Endothelial cell of umbilical vein (primary cell): ENCODE data around the gene ASGR1. TPM values are rescaled to one million over a fixed set of nuclear protein-coding genes. Genes with fewer than 3 reads are reported as not detected.

Experiments
- BruUV-seq: library from RNA; stranded (reverse); fragments of 400-500 nt; replicated peaks from 2 replicates; lab custom pipeline; 2021; lab: Mats Ljungman, UMichigan
- CTCF ChIA-PET: fragments of 300-600, 350-600 bp; sonication (Branson Sonifier 250); formaldehyde crosslinking; loops from one replicate; lab custom pipeline; 2021; ENCODE audit warnings: antibody characterized with exemption, inconsistent platforms; lab: Charles Lee
- POLR2A ChIA-PET: fragments of 300-600, 350-600 bp; sonication (Branson Sonifier 250); formaldehyde crosslinking; loops from one replicate; lab custom pipeline; 2021; ENCODE audit warnings: antibody characterized with exemption, inconsistent platforms; lab: Charles Lee
- DNase-seq: peaks from one replicate; pipeline ENCODE4 v3.0.0-alpha.2; 2011; ENCODE audit warnings: low read depth, low spot score
- FAIRE-seq: peaks from 2 replicates; lab custom pipeline; 2011; peaks lifted over from hg19 to GRCh38; lab: Jason Lieb, UNC
- H2AFZ ChIP-seq: 2 replicates; pipeline ENCODE4 v1.6.0; 2012; ENCODE audit warnings: low read depth, low read length, control low read depth, inconsistent platforms
- H3K27ac ChIP-seq: 2 replicates; pipeline ENCODE4 v1.5.1; 2011; ENCODE audit warnings: low read depth, mild to moderate bottlenecking, control low read depth, low read length, moderate library complexity; ENCODE audit not compliant: insufficient read depth
- H3K27me3 ChIP-seq, 2 experiments: 2 replicates each; pipeline versions ENCODE4 v1.6.0 to v1.6.1; 2011; ENCODE audit warnings: low read length in 2 of 2, mixed read lengths in 1 of 2; ENCODE audit not compliant: control insufficient read depth in 2 of 2, insufficient read depth in 2 of 2
- H3K36me3 ChIP-seq, 2 experiments: 2 replicates in 1 of 2; 3 replicates in 1 of 2; pipeline ENCODE4 v1.5.1; 2011; ENCODE audit warnings: low read length in 2 of 2, mild to moderate bottlenecking in 1 of 2, moderate library complexity in 1 of 2; ENCODE audit not compliant: control insufficient read depth in 2 of 2, insufficient read depth in 2 of 2; ENCODE audit errors: extremely low read depth in 1 of 2
- H3K4me1 ChIP-seq: 3 replicates; pipeline ENCODE4 v1.5.1; 2011; ENCODE audit warnings: mild to moderate bottlenecking, low read length; ENCODE audit not compliant: control insufficient read depth, insufficient read depth; ENCODE audit errors: extremely low read depth
- H3K4me2 ChIP-seq: 2 replicates; pipeline ENCODE4 v1.6.1; 2011; ENCODE audit warnings: low read length, control low read depth, mixed read lengths; ENCODE audit not compliant: insufficient read depth
- H3K4me3 ChIP-seq, 3 experiments: fragments of 200-600 bp in 1 of 3; sonication (generic), shearing (Covaris generic) in 1 of 3; replicated peaks in 1 of 3; 2 replicates each; pipeline ENCODE4 v1.5.1; 2011 to 2016; ENCODE audit warnings: control low read depth in 3 of 3, low read length in 3 of 3, mild to moderate bottlenecking in 2 of 3, inconsistent platforms in 1 of 3, low read depth in 1 of 3, moderate library complexity in 1 of 3; ENCODE audit not compliant: insufficient read depth in 1 of 3
- H3K79me2 ChIP-seq: 2 replicates; pipeline ENCODE4 v1.6.0; 2012; ENCODE audit warnings: low read length, inconsistent platforms; ENCODE audit not compliant: control insufficient read depth, insufficient read depth
- H3K9ac ChIP-seq: replicated peaks from 2 replicates; pipeline ENCODE3; 2011; ENCODE audit warnings: low read length, control low read depth; ENCODE audit not compliant: insufficient read depth; ENCODE audit errors: extremely low read depth
- H3K9me1 ChIP-seq: replicated peaks from 3 replicates; pipeline ENCODE4 v1.6.0; 2011; ENCODE audit warnings: mild to moderate bottlenecking, low read length; ENCODE audit not compliant: control insufficient read depth, insufficient read depth; ENCODE audit errors: extremely low read depth
- H3K9me3 ChIP-seq: replicated peaks from 2 replicates; pipeline ENCODE4 v1.5.1; 2012; ENCODE audit warnings: low read length, inconsistent platforms; ENCODE audit not compliant: control insufficient read depth, insufficient read depth
- H4K20me1 ChIP-seq: replicated peaks from 2 replicates; pipeline ENCODE3; 2011; ENCODE audit warnings: mild to moderate bottlenecking, low read length; ENCODE audit not compliant: control insufficient read depth, insufficient read depth; ENCODE audit errors: extremely low read depth
- FOS ChIP-seq: IDR thresholded peaks from 2 replicates; pipeline ENCODE4 v1.6.1; 2011; ENCODE audit warnings: mild to moderate bottlenecking, low read length, moderate library complexity, borderline replicate concordance; ENCODE audit not compliant: insufficient read depth
- GATA2 ChIP-seq: IDR thresholded peaks from 2 replicates; pipeline ENCODE4 v1.7.0; 2011; ENCODE audit warnings: low read depth, mild to moderate bottlenecking, moderate library complexity, mixed read lengths, low read length; ENCODE audit not compliant: insufficient read length, insufficient read depth
- MYC ChIP-seq: IDR thresholded peaks from one replicate; pipeline ENCODE4 v1.6.1; 2011; ENCODE audit warnings: mild to moderate bottlenecking, low read depth, low read length
- POLR2A ChIP-seq: IDR thresholded peaks from 2 replicates; pipeline ENCODE4 v1.6.1; 2012; ENCODE audit warnings: low read depth, mild to moderate bottlenecking, control low read depth, low read length
- POLR2AphosphoS5 ChIP-seq: IDR thresholded peaks from 2 replicates; pipeline ENCODE4 v1.6.1; 2012; ENCODE audit warnings: low read depth, mild to moderate bottlenecking, control low read depth, low read length, moderate library complexity; ENCODE audit not compliant: insufficient read depth
- dilution Hi-C: fragments of 300-500 bp; cut with MboI; formaldehyde crosslinking; loops from one replicate; pipeline ENCODE4 v1.15.0; 2019; ENCODE audit warnings: low sequenced_read_pairs; ENCODE audit not compliant: extremely low pct_ligation_motif_present
- intact Hi-C: fragments of 100-400 bp; cut with micrococcal nuclease; formaldehyde crosslinking; loops from one replicate; pipeline ENCODE4 v1.10.0; 2022
- polyA plus RNA-seq, 4 experiments: library from polyadenylated mRNA; depleted of rRNA in 3 of 4; stranded (reverse) in 3 of 4; unstranded in 1 of 4; fragments of >200 nt; gene quantifications; 2 replicates each; pipeline versions ENCODE4 v1.2.1 to v1.2.3, GENCODE V29; 2011 to 2012; ENCODE audit warnings: missing spikeins in 1 of 4
- total RNA-seq: library from RNA; stranded (reverse); gene quantifications from 2 replicates; pipeline ENCODE4 v1.2.3, GENCODE V29; 2021
- TF ChIP-seq, protein P1 (sequence below), 2 donors: IDR thresholded peaks; 1 replicate in 1 of 2; 2 replicates in 1 of 2; pipeline ENCODE4 v1.5.1; 2011; ENCODE audit warnings: low read length in 2 of 2, mild to moderate bottlenecking in 2 of 2, moderate library complexity in 2 of 2, control low read depth in 1 of 2, inconsistent platforms in 1 of 2, low read depth in 1 of 2; ENCODE audit not compliant: insufficient read depth in 1 of 2; ENCODE audit errors: extremely low read depth in 1 of 2
- TF ChIP-seq, protein P2 (sequence below): IDR thresholded peaks from 2 replicates; pipeline ENCODE4 v1.6.1; 2011; ENCODE audit not compliant: insufficient read depth, insufficient read length

ASGR1 gene
- total and polyA plus RNA-seq, 2 donors (not counting 3 experiments of a cell fraction or from before 2014, with no cell fraction given): 10.2 to 12.5 TPM

DNA sequence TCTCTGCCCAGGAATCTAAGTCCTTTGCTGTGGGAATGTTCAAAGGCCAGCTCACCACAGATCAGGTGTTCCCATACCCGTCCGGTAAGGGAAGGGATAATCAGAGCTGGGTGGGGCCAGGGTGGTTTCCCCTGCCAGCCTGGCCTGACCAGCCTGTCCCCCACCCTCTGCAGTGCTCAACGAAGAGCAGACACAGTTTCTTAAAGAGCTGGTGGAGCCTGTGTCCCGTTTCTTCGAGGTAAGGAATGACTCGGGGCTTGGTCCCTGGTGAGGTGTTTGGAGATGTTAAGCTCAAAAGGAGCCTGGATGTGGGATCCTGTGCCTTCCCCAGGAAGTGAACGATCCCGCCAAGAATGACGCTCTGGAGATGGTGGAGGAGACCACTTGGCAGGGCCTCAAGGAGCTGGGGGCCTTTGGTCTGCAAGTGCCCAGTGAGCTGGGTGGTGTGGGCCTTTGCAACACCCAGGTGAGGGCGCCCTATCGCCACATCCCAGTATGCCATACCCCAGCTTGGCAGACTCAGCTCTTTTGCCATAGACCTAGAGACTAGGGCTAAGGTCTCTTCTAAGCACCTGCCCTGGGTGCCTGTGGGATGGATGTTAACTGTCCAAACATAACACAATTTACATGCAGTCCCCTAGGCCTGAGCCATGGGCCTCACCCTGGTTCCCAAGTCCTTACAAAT is 41.6 kb upstream of the ASGR1 start:
- Histone ChIP-seq H3K36me3 (peaks cover 15 to 31% of the 10 kb centered on the region in 2 experiments), H3K9ac (peak overlapping the region; percentile 72), H3K4me1 (peaks cover 23% of the 10 kb centered on the region), H3K4me3 (peak overlapping the region; percentile 51 to 69 (median 61)), H4K20me1 (no peaks in the 10 kb centered on the region), H3K27me3 (no peaks in the 10 kb centered on the region), H3K9me3 (no peaks in the 10 kb centered on the region), H2AFZ (no peak overlapping the region), H3K27ac (peak overlapping the region; percentile 71), H3K4me2 (peak overlapping the region; percentile 65), H3K79me2 (peaks cover 11% of the 10 kb centered on the region), H3K9me1 (no peaks in the 10 kb centered on the region)
- TSS peak; percentile 3 for BruUV-seq
- POLR2A ChIA-PET: interaction anchor here (1.3 kb wide), 1 partner anchor 175 kb away, joined by 3 read pairs; no protein-coding TSS in a partner anchor
- CTCF ChIA-PET: interaction anchor here (0.6 to 4.5 kb wide), 21 partner anchors 9 to 175 kb away, joined by 3 to 94 read pairs (median 4); partner anchors contain the start of genes DVL2, GABARAP, GPS2 and PHF23
- intact Hi-C loops: loop anchor here (1.0 to 2.0 kb wide), 4 partner anchors 14 to 76 kb away; partner anchors contain the start of genes DVL2 and PHF23
- FAIRE-seq (peak; percentile 77), DNase-seq (peak; percentile 78)
- TF ChIP-seq FOS (no peak), POLR2A (peak; percentile 73), MYC (no peak), POLR2AphosphoS5 (peak; percentile 74), GATA2 (no peak)
- TF ChIP-seq, protein P1, sequence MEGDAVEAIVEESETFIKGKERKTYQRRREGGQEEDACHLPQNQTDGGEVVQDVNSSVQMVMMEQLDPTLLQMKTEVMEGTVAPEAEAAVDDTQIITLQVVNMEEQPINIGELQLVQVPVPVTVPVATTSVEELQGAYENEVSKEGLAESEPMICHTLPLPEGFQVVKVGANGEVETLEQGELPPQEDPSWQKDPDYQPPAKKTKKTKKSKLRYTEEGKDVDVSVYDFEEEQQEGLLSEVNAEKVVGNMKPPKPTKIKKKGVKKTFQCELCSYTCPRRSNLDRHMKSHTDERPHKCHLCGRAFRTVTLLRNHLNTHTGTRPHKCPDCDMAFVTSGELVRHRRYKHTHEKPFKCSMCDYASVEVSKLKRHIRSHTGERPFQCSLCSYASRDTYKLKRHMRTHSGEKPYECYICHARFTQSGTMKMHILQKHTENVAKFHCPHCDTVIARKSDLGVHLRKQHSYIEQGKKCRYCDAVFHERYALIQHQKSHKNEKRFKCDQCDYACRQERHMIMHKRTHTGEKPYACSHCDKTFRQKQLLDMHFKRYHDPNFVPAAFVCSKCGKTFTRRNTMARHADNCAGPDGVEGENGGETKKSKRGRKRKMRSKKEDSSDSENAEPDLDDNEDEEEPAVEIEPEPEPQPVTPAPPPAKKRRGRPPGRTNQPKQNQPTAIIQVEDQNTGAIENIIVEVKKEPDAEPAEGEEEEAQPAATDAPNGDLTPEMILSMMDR (IDR thresholded peaks at IDR 0.05; ENCODE audit: extremely low read depth in 1 of 2, insufficient read depth in 1 of 2, low read depth in 1 of 2, low read length in 2 of 2): peak; percentile 66 to 76
- TF ChIP-seq, protein P2, sequence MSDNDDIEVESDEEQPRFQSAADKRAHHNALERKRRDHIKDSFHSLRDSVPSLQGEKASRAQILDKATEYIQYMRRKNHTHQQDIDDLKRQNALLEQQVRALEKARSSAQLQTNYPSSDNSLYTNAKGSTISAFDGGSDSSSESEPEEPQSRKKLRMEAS: no peak
- dilution Hi-C loops: no loop called here
